ENCODE data around the gene COA5. TPM values are rescaled to one million over a fixed set of nuclear protein-coding genes. Genes with fewer than 3 reads are reported as not detected.

The COA5 gene
- total RNA-seq, 1 donor from 2014 or later, result 37.2 TPM

GRCh38 chr2:98552499-98553179, 55.7 kb downstream of the COA5 start:
- no peak for DNase-seq (ENCODE audit: low spot score)

DNA sequence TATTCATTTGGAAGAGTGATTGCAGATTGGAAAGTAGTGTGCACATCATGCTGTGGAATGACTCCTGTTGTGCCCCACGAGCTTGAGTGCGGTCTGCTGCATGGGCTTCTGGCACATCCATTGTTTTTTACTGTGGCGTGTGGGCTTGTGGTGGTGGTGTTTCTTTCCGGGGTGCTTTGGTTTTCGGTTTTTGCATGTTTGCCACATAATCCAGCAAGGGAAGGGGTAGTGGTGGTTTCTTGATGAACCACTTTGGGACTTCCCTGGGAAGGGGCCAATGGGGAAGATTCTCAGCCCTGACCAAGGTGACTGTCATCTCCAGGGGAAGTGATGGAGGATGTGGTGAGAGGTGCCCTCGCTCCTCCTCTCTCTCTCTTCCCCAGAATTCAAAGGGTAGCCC, 57.0 kb downstream of the COA5 start:
- no peak for DNase-seq (ENCODE audit: low spot score)

DNA sequence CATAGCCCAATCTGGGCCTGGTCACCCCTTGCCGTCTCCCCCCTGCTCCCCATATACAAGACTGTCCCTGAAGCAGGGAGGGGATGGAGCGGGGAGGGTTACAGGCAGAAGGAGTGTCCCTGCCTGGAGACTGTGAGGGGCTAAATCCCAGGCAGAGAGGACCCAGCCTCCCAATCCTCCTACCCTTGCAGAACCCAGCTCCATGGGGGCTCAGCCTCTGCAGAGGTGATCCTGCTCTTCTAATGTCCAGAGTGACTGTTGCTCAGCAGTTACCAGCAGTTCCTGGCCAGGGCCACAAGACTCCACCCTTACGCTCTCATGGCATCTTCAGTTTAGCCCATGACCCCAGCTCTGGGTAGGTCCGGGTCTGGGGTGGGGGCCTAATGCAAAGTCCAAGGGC, 58.1 kb downstream of the COA5 start:
- DNase-seq (ENCODE audit: low spot score), result no peak

Other genes with a start within 250 kb of the COA5 start
- gene INPP4A, start 163.7 kb downstream of the COA5 start, total RNA-seq, result 32.7 TPM
- 44.8 TPM for gene UNC50, start 77 bp upstream of the COA5 start, total RNA-seq
- gene MGAT4A, start 122.6 kb upstream of the COA5 start, total RNA-seq, result 34.4 TPM

Data from mucosa of gallbladder (tissue), 1 donor.